Middle frontal gyrus (tissue), 1 donor: ENCODE measurements around the gene UBE2J1.
"Not testable (repeated sequence)": the region's sequence is repeated elsewhere in the genome, so short reads cannot be mapped to it uniquely, and the experiment has no call there.

Source experiments
- DNase-seq: peaks from one replicate; pipeline ENCODE4 v3.0.0-alpha.2; 2015; ENCODE audit warnings: low spot score; ENCODE audit errors: extremely low spot score

The UBE2J1 gene, protein sequence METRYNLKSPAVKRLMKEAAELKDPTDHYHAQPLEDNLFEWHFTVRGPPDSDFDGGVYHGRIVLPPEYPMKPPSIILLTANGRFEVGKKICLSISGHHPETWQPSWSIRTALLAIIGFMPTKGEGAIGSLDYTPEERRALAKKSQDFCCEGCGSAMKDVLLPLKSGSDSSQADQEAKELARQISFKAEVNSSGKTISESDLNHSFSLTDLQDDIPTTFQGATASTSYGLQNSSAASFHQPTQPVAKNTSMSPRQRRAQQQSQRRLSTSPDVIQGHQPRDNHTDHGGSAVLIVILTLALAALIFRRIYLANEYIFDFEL

DNA sequence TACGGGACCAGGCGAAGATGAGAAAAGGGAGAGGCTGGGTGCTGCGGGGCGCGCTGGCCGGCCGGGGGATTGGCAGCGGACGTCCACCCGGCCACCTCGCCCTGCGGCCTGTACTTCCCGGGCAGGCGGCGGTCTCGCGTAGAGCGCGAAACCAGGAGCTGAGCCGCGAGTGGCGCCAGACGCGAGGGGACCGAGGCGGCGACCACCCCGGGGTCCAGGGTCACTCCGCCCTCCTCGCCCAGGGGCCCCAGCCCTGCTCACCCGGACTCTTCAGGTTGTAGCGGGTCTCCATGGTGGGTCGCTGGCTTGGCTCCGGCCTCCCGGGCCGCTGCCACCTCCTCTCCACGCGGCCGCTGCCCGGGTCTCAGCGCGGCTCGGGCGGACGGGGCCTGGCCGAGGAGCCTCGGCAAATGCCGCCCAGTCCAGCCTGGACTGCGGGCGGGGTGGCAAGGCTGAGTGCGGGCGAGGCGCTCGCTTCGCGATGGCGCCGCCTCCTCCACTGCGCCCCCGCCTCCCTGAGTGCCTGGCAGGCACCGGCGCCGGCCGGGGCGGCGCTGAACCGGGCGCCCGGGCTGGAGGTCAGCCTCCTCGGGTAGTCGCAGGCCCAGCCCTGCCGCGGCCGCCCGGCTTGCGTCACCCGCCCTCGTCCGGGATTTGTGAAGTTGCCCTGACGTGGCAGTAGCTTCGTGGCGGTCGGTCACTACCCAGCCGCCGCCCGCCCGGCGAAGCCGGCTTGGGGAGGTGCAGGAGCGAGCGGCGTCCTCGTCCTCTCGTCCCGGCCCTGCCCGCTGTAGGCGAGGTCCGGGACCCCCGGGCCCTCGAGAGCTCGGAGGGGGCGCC is at the start of gene UBE2J1:
Gene UBE2J1 (minus strand): TSS at position 445 of the 840 bp plus-strand sequence. CDS start 153 bp downstream, at position 292.
- DNase-seq = peak; percentile 76

DNA sequence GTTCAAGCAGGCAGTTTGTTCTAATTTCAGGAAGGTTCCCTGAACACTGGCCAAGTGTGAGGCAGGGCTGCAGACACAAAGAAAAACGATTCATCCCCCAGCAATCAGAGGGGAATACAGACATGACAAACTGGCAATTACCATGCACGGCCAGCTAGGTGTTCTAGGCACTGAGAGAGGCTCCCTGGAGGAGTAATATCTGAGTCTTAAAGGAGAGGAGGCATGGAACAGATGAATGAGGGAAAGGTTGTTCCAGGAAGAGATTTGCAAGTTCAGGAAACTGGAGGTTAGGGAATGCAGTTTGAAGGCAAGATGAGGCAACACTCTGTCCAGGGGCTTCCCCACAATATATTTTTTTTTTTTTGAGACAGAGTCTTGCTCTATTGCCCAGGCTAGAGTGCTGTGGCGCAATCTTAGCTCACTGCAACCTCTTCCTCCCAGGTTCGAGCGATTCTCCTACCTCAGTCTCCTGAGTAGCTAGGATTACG is 48.4 kb upstream of the UBE2J1 start:
- no peak for DNase-seq

DNA sequence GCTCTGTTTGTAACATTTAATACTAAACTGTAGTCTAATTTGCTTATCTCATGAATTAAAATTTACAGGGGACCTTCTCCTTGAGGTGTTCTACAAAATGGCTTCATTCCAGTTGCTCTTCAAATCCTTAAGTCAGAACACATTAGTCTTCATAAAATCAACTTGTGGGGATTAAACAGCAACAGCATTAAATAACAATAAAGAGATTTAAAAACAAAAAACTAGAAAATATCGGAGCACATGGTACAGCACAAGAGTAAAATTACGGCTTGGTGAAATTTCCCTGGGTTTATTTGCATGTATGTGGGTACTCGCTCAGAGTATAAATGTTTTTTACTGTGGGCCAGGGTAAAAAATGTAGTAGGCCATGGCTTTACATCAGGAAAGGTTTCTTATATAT is 47.5 kb upstream of the UBE2J1 start:
- DNase-seq = no peak

DNA sequence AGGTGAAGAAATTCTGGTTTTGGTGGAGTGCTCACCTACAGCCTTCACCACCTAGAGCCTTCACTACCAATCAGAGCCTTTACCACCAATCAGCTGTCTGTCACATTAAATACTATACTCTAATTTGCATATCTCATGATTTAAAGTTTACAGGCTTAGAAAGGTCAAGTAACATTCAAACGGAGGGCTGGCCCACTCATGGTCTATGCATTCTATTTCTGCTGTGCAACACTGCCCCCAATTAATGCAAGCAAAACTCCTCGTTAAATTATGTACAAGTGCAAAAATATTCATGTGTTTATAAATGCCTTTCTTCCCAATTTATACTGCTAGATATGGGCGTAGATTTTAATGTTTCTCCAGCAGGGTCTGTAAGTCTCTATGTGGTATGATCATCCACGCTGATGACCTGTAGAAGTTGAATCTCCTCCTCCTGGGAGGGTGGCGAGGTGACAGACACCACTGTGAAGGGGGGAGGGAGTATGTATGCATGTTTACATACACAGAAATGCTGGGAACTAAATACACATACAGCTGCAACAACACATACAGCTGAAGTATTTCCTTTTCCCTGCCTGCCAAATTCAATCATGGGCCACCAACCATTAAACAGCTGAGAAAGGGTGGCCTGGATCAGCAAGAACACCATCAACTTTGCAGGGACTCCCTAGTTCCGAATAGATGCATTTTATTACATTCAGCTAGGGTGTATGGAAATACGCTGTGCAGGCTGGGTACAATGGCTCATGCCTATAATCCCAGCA is 46.4 kb upstream of the UBE2J1 start:
- DNase-seq = no peak

DNA sequence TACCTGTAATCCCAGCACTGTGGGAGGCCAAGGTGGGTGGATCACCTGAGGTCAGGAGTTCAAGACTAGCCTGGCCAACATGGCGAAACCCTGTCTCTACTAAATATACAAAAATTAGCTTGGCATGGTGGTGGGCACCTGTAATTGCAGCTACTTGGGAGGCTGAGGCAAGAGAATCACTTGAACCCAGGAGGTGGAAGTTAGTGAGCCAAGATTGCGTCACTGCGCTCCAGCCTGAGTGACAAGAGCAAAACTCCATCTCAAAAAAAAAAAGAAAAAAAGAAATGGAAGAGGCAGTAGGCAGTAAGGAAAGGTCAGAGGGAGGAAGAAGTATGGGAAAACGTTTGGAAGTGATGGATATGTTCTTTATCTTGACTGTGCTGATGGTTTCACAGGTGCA is 45.4 kb upstream of the UBE2J1 start:
- DNase-seq = not testable (repeated sequence)

DNA sequence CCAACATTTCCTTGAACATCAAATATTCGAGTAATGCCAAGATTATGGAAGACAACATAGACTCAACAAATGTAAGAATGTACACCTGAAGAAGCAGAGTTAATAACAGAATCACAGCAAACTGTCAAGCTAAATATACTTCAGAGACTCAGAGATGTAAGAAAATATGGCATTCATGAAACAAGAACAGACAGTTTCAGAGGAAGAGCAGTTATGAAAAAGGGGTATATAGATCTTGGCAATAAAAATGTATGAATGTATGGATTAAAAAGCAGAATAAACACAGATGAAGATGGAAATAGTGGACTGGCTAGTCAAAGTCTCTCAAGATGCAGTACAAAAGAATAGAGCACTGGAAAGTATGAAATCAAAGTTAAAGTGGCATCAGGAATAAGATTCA is 41.1 kb upstream of the UBE2J1 start:
- no peak for DNase-seq

DNA sequence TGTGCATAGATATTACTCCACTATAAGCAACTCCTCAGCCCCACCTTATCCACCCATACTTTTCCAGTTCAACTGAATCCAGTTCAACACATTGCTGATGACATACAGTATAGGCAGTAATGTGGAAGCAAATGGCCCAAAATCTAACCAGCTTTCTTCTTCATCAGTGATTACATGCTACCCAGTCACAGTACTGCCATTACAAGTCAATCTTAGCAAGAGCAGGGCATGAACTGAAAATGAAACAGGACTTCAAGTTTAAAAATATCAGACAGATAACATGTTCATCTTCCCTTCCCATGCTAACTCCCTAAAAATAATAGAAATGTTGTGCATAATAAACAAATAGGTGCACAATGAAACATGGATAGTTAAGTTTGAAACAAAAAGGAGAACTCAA is 40.3 kb upstream of the UBE2J1 start:
- no peak for DNase-seq

DNA sequence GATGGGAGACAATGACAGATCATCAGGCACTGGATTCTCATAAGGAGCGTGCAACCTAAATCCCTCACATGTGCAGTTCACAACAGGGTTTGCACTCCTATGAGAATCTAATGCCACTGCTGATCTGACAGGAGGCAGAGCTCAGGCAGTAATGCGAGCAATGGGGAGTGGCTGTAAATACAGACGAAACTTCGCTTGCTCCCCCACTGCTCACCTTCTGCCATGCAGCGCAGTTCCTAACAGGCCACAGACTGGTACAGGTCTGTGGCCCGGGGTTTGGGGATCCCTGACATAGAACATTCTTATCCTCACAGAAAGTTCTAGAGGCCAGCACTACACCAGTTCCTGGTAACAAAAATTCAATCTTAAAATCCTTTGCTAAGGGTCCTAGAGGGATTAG is 36.3 kb upstream of the UBE2J1 start:
- DNase-seq = no peak

DNA sequence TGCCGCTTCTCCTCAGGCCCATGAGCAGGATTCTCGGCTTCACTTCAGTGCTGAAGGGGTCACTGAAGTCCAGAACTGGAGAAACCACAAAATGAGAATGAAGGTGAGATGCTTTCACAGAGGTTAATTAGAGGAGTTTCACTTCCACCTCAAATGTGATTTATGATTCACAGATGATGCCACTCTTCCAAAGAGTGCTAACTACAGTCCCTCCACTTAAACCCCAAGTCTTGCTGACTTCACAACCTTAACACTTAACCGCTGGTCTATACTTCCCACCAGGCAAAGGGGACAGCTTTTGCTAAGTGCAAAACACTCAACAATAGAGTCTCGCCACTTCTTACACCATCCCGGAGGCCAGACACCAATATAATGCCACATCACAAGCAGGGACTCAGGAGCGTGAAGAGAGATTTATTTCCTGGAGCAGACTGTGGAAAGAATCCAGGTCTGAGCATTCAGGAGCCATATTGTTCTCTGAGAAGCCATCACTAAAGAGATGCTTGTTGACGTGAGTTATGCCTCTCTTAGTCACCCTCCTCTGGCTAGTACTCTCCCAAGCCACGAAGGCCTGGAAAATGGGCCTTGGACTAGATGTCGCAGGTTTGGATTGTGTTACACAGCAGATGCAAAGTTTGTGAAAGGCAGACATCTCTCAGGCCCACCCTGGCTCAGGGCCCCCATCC is 35.1 kb upstream of the UBE2J1 start:
- DNase-seq = no peak

DNA sequence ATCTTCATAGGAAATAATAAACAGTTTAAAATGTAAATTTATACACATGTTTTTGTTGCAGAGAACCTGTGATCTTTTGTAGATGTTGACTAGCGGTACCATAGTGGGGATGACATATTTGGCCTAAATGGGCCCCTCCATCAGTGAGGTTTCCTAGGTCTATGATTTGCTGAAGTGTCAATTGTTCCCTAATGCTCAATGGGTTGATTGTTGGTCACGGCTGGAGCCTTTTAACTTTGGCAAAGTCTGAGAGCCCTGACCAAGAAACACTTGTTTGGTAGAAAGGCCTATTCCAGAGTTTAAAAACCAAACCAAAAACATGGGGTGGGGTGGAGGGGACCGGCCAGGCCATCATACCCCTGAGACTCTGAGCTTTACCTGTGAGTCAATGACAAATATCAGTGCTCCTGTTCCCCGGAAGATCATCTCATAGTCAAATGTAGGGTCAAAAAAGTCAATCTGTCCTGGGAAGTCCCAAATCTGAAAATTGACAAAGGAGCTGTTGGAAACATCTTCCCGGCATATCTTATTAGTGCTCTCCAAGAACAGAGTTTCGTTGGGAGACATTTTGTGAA is 34.5 kb upstream of the UBE2J1 start:
- DNase-seq = no peak

DNA sequence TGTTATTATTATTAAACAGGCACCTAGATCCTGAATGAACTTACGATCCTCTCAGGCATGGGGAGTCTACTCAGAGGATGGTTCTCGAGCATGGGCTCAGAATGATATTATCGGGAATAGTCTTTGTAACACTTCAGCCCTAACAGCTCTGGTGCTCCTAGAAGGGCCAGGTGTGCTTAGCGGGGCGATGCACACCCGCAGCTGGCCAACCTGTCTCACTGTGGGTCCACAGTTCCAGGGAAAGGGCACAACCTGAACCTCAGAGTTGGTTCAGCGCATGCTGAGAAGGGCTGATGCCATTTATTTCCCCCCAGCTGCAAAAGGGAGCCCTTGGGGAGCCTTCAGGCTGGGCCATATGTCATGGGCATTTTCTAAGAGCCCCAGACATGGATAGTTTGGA is 33.3 kb upstream of the UBE2J1 start:
- DNase-seq = no peak

DNA sequence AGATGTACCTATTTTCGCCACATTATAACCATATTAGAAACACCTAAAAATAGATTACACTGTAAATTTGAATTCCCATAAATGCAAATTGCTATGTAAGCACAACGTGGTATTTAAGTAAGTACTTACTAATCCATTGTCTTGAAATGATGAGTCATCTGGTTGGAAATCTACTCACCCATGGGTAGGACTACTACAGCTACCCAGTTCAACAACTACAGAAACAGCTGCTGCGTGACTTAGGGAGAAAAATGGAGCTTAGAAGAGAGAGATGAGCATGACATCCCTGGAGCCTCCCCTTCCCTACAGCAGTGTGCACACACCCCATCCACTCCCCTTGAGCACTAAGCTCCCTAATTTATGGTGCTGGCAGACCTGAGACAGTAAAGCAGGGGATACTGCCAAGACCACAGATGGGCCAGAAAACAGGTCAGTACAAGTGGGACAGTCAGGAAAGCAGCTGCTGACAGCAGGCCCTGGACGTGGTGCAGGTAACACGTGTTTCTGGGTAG is 32.7 kb upstream of the UBE2J1 start:
- no peak for DNase-seq

DNA sequence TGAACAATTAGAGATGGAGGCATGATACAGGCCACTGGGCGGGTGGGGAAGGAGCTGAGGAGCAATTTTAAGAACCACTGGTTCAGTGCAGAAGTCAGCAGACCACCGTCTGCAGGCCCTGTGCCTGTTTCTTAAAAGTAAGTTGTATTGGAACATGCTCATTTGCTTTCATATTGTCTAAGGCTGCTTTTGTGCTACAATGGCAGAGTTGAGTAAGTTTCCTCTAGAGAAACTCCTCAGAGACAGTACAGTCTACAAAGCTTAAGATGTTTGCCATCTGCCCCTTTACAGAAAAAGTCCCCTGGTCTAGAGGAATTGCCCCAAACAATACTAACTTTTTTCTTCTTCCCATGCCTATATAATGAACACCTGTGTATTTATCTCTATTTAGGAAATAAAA is 28.5 kb upstream of the UBE2J1 start:
- DNase-seq = no peak

DNA sequence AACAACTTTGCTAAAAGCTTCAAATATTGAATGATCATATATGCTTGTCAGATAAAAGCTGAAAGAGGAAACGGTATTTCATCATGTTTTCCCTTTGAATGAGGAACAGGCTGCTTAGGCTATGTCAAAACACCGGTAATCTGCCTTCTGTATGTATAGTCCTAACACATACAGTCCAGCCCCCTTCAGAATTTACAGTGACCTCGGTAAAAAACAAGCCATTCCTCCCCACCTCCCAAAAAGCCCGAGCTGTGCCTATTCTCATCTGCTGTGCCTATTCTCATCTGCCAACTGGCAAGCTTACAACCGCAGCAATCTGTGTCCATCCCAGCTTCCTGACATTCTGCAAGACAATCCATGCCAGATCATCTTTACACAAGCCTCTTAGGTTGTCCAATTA is 26.8 kb upstream of the UBE2J1 start:
- no peak for DNase-seq

DNA sequence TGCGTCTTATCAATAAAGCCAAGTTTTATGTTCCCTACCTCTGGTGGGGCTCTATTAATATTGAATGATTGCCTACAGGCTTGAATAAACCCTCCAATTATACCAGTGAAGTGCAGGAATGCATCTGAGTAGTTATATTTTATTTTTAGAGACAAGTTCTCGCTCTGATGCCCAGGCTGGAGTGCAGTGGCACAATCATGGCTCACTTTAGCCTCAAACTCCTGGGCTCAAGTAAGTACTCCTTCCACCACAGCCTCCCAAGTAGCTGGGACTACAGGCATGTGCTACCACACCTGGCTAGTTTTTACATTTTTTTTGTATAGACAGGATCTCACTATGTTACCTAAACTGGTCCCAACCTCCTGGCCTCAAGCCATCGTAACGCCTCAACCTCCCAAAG is 26.1 kb upstream of the UBE2J1 start:
- DNase-seq = no peak

DNA sequence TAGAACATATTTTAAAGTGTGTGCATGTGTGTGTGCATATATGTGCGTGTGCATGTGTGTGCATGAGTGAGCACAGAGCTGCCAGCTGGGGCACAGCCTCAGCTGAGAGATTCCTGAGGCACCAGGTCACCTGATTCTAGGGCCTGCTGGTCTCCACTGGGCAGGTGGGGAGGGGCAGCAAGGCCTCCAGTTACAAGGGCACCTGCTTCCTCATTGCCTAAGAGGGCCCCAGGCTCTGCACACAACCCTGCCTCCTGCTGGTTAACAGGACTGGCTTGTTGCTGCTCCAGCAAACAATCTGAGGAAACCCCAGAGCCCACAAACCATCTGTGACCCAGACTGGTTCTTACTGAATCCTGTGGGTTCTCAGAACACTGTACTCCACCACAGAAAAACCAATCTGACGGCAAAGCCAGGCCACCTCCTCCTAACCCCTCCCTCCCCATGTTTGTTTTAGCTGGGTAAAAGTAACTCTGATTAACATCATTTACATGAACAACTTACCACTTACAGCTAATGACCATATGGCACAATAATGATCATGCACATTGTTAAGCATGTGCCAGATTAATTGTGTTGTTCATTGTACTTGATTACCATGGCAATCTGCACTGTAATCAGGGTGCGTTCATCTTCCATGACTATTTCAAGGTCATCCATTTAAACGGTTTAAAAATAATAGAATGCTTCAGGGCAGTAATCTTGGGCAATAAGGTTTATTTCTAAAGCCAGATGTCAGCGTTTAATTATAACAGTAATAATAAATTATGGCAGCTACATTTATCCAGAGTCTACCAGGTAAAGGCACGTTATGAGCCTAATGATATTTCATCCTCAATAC is 23.1 kb upstream of the UBE2J1 start:
- DNase-seq = no peak

DNA sequence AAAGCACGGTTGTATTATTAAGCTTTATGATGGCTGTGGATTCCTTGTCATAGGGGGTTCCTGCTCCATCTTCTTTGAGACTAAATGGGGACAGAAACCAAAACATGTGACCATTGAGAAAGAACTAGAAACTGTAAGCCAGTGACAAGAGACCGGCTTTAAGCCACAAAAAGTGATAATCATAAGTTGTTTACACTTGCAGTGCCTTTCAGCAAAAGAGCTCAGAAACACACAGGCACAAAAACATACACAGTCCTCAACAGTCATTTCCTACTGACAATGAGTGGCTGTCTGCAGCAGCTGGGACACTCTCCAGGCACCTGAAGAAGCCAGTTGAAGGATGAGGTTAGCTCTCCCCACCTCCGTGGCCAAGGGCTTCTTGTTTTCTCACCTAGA is 20.0 kb upstream of the UBE2J1 start:
- no peak for DNase-seq

DNA sequence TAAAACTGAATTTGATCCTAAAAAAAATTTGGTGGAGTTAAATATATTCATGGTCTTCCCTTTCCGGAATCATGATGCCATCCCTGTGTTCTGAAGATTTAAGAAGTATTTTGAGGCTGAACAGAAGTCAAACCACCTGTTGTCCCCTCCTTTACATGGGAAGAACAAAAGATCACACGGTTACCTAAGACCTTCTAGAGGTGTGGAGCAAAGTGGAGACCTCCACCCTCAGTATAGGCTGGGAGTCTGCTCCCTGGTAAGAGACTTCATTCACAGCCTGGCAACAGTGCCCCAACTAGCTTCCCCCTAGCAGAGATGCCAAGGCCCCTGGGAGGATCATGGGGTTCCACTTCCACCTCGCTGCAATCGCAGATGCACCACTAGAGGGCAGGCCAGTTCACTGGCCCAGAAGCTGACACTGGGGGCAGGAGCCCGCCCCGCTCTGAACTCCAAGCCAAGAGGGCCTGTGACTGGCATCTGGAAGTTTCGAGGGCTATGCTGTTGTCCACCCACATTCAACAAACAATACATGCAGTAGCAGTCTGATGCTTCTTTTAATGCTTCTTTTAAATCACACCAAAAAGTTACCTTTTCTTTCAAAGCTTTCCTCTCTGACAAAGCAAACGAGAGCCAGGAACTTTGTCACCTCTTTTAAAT is 19.5 kb upstream of the UBE2J1 start:
- peak; percentile 69 for DNase-seq

DNA sequence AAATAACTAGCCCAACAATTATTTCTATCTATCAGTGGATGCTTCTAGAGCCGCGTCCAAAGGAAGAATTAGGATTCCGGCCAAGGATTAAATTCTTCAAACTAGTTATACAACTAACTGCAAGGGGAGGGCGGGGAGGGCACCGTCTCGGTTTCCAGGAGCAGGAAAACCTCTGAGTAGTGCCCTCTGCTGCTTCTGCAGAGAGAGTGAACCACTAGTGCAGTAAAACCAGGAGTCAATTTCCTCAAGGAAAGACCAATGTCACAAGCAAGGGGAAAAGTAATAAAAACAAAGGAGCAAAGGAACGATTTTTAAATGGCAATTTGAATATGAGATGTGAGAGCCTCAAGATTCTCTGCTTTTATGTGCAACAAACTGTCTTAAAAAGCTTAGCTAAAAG is 16.5 kb upstream of the UBE2J1 start:
- no peak for DNase-seq
